SIG-M5 treated with dmso at 0.1 percent for 504 hours (cell line): ENCODE data around the gene MCL1.
A peak's percentile ranks its signal among the peaks of the same experiment; 100 is the strongest.
"Not testable (repeated sequence)": the region's sequence is repeated elsewhere in the genome, so short reads cannot be mapped to it uniquely, and the experiment has no call there.

Experiments
- DNase-seq: peaks from one replicate; lab custom pipeline; 2025; ENCODE audit not compliant: unreplicated experiment; lab: John Stamatoyannopoulos, UW

Gene MCL1

DNA sequence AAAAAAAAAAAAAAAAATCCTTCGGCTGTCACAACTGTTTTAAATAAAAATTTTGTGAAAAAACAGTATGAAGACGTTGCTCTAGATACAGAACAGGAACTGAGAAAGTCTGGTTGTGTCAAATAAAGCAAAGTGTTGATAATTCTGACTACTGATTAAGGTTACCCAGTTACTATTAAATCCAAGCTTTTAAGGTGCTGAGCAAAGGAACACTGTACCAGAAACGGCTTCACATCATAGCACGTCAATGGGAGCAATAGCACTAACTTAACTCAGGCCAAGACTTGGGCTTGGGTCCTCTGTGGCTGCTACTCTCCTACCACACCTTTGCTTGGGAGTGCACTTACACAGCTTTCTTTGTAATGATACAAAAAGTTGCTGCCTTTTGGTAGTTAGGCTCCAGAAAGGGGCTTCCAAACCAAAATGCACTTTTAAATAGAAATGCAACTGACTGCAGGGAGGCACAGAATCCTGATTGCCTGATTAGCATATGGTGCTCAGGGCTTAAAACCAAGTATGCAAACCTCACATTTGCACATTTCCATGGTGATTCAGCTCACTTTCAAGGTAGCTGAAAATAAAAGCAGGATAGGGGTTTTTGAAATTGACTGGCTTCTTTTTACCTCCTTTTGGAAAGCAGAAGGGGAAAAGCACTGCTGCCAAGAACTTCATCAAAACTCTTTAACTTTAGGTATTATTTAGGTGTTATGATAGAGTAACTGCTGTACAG, 6.3 kb downstream of the MCL1 start:
- DNase-seq: no peak

DNA sequence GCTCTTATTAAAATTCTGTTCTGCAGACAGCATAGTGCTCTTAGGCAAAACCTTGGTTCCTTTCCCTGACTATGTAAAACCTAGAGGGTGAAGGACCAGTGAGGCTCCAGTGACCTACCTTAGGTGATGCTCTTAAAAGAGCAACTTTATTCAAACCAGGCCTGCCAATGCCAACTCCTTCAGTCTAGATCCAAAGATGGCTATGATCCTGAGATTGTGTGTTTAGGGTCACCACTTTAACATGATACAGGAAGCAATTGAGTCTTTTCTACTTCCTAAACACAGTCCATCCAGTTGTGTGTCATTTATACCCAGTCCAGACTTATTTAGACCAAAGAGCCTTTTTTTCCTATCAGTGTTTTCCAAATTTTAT, 10.8 kb downstream of the MCL1 start:
- no peak for DNase-seq

- peak; percentile 75 for DNase-seq
Measured at GRCh38 chr1:150567717-150568593, 11.5 kb downstream of the MCL1 start.

- DNase-seq: peak; percentile 44
Measured at GRCh38 chr1:150567341-150567716, 12.1 kb downstream of the MCL1 start.

GRCh38 chr1:150566589-150567340, 12.6 kb downstream of the MCL1 start:
- DNase-seq: no peak

GRCh38 chr1:150565240-150565991, 14.0 kb downstream of the MCL1 start:
- DNase-seq: not testable (repeated sequence)

DNA sequence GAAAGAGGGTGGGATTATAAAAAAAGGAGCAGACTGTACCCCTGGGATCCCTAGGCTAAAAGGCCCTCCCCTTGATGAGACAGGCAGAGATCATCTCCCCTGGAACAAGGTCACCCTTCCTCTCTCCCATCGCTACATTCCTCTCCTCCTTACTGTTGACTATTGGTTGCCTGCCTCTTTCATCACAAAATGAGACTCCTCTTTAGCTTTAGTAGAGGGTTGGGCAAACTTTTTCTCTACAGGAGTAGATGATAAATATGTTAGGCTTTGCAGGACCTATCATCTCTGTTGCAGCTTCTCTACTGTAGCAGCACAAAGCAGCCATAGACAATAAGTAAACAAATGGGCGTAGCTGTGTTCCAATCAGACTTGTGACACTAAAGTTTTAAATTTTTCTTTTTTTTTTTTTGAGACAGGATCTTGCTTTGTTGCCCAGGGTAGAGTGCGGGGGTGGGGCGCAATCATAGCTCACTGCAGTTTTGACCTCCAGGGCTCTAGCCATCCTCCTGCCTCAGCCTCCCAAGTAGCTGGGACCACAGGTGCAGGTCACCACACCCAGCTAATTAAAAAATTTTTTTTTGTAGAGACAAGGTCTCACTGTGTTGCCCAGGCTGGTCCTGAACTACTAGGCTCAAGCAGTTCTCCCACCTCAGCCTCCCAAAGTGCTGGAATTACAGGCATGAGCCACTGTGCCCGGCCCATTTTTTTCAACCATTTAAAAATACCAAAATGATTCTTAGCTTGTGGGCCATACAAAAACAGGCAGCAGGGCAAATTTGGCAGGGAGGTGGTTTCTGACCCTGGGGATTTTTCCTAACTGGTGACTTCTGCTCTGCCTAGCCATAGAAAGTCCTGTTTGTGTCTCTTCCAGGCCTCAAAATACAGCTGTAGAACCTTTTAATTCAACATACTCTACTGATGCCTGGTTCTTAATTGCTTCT, 15.1 kb downstream of the MCL1 start:
- no peak for DNase-seq

DNA sequence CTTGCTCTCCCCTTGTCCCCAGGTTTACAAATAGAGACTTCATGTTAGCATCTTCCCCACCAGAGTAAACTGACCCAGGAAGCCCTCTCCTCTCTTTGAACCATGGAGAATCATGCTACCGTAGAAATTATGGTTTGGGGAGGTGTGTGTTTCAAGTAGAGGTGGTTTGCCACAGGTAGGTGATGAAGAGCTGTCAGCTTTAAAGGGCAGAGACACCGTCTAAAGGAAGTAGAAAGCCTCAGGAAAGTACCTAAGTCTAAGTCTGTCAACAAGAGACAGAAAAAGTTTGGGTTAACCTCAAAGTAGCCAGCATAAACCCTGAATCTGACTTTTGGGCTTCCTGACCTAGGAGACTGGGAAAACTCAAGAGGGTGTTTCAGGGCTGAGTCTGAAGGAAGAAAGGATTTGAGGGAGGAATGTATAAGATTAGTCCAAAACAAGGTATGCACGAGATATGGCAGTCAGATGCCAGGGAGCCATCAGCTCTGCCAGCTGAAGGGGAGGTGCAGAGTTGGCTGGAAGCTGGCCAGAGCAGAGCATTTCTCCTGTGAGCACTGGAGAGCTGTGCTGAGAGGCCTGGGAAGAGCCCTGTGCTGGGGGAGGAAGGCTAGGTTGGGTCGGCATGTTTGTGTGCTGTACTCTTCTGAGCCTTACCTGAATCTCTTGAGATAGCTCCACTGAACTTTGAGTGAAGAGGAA, 15.9 kb downstream of the MCL1 start:
- no peak for DNase-seq

DNA sequence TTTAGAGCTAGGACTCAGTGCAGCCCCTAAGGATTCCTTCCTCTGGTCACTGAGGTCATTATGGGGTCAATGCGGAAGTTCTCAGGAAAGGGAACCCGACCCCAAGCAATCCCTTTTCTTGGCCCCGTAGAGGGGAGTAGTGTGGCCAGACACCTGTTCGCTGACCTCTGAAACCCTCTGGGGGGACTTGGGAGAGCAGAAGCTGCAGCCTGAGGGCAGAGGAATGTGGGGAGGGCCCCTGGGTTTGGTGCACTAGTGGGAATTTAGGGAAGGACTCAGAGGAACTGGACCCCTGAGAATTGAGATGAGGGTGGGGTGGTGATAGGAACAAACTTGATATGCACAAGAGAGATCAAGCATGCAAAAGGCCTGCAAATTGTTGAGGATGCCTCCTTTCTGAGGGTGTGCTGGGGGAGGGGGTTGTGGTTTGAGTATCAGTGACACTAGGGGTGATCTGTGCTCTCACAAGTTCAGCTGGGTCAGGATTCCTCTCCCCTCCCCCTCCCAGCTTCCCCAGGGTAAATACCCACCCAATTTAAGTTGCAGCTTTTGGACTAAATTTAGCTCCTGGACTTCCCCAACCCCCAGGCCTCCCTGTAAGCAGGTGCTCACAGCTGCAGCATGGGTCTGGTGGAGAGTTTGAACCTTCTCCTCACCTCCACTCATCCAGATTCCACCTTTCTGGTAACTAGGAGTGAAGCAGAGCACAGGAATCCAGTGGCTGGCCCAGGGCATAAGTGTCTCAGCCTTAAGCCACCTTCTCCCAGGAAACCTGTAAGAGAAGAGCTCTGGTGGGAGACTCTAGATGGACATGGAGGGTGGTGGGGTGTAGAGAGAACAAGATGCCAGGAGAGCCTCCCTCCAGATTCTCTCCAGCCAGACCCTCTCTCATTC, 16.7 kb downstream of the MCL1 start:
- DNase-seq: no peak

DNA sequence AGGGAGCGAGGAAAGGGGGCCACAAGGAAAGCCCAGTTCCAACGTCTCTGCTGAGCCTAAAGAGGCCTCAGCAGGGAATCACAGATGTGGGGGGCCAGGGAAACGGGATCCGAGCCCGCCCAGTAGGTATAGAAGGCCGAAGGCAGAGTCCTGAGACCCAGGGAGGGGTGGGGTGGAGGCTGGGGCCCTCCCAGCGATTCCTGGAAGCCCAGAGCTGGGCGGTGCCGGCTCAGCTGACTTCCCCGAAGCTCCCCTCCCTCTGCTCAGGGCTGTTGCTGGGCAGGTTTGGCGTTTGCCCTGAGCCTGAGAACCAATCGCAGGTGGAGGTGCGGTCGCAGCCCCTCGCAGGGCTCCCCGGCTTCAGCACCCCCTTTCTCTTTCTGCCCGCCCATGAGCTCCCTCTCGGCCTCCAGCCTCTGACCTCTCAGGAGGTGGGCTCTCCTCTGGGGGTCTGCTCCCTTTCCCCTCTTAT, 17.4 kb downstream of the MCL1 start:
- peak; percentile 76 for DNase-seq

GRCh38 chr1:150561254-150561973, 18.0 kb downstream of the MCL1 start:
- peak; percentile 93 for DNase-seq

GRCh38 chr1:150560576-150561253, 18.7 kb downstream of the MCL1 start:
- DNase-seq: peak; percentile 94

- peak; percentile 84 for DNase-seq
Measured at GRCh38 chr1:150560011-150560438, 19.4 kb downstream of the MCL1 start.

- no peak for DNase-seq
Measured at GRCh38 chr1:150559656-150560010, 19.8 kb downstream of the MCL1 start.

GRCh38 chr1:150558761-150559655, 20.4 kb downstream of the MCL1 start:
- DNase-seq: no peak

DNA sequence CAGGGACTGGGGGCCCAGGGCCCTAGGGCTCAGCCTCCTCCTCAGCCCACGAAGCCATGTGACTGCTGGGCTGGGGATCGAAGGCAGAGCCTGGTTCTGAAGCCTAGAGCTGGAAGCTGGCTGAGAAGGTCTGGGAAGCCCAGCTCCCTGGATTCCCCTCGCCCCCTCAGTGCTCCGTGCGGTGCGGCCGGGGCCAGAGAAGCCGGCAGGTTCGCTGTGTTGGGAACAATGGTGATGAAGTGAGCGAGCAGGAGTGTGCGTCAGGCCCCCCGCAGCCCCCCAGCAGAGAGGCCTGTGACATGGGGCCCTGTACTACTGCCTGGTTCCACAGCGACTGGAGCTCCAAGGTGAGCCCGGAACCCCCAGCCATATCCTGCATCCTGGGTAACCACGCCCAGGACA, 21.1 kb downstream of the MCL1 start:
- DNase-seq: no peak
